Loucy (cell line): ENCODE results near the gene LCK.

Experiments
- CTCF ChIP-seq: fragments of 200-600 bp; sonication (generic); conservative IDR thresholded peaks from 2 replicates; pipeline ENCODE4 v1.5.1; 2014; ENCODE audit warnings: mild to moderate bottlenecking, antibody characterized with exemption, low read length
- EZH2phosphoT487 ChIP-seq: fragments of 200-600 bp; IDR thresholded peaks from 2 replicates; pipeline ENCODE4 v1.6.1; 2018; ENCODE audit warnings: antibody characterized with exemption, mild to moderate bottlenecking, moderate library complexity, borderline replicate concordance

- no peak for TF ChIP-seq CTCF
- no peak for TF ChIP-seq EZH2phosphoT487
These were observed 45.4 kb upstream of the LCK start, which contains the start of gene IQCC for GRCh38 chr1:32205401-32206370.
